Measurements from ENCODE around the gene AP3S2.
"Not testable (repeated sequence)": the region's sequence is repeated elsewhere in the genome, so short reads cannot be mapped to it uniquely, and the experiment has no call there.

AP3S2 gene

GRCh38 chr15:89863918-89864317 lies 29.9 kb downstream of the AP3S2 start:
- no peak for DNase-seq

GRCh38 chr15:89860891-89861290 lies 32.9 kb downstream of the AP3S2 start:
- peak; percentile 38 for DNase-seq

DNA sequence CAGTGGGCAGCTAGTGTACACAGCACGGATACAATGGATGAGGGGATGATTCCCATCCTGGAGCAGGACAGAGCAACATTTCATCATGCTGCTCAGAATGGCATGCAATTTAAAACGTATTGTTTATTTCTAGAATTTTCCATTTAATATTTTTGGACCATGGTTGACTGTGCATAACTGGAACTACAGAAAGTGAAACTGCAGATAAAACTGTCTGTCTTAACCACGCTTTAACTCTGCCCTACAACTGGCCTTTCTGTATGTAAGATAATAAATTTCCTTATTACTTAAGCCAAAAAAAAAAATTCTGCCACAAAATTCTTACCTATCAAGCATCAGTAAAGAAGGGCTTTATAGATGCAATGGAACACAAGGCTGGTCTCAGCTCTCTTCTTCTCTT lies 33.4 kb downstream of the AP3S2 start:
- no peak for DNase-seq

DNA sequence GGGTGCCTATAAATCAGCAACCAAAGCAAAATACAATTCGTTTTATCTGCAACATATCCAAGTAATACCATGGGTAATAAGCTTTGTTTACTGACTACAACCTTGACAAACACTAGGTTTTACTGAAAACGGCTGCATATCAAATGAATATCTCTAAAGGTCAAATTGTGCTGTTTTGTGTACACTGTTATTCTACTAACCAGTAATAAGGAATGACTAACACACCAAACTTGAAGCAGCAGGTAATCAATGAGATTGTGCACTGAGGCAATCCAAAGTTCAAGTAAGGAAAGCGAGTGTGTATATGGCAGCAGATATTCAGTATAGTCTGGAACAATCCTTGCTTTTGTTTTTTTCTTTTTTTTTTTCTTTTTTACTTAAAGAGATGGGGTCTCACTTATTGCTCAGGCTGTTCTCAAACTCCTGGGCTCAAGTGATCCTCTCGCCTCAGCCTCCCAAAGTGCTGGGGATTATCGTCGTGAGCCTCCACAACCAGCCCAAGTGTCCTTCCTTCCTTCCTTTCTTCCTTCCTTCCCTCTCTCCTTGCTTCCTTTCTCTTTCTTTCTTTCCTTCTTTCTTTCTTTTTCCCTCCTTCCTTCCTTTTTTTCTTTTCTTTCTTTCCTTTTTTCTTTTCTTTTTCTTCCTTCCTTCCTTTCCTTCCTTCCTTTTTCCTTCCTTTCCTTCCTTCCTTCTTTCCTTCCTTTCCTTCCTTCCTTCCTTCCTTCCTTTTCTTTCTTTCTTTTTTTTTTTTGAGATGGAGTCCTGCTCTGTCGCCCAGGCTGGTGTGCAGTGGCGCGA lies 34.9 kb downstream of the AP3S2 start:
- no peak for DNase-seq

DNA sequence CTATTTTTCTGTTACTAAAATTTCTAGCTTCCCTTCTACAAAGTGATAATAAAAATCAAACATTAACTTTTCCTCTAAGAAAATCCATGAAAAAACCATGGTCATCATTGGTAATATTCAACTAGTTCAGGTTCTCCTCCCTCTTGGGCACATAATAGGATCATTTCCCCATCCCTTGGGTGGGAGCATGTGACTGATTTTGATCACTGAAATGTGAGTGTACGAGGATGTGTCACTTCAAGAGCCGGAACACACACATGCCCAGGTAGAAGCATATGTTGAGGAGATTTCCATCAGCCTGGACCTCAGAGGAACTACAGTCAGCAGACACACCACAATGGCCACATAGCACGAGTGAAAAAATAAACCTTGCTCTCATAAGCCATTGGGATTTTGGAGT lies 36.1 kb downstream of the AP3S2 start:
- no peak for DNase-seq

- DNase-seq, result no peak
These were observed 37.8 kb downstream of the AP3S2 start for GRCh38 chr15:89855948-89856347.

- not testable (repeated sequence) for DNase-seq
These were observed 38.9 kb downstream of the AP3S2 start for GRCh38 chr15:89854863-89855262.

GRCh38 chr15:89852342-89852995 lies 41.3 kb downstream of the AP3S2 start:
- no peak for DNase-seq

DNA sequence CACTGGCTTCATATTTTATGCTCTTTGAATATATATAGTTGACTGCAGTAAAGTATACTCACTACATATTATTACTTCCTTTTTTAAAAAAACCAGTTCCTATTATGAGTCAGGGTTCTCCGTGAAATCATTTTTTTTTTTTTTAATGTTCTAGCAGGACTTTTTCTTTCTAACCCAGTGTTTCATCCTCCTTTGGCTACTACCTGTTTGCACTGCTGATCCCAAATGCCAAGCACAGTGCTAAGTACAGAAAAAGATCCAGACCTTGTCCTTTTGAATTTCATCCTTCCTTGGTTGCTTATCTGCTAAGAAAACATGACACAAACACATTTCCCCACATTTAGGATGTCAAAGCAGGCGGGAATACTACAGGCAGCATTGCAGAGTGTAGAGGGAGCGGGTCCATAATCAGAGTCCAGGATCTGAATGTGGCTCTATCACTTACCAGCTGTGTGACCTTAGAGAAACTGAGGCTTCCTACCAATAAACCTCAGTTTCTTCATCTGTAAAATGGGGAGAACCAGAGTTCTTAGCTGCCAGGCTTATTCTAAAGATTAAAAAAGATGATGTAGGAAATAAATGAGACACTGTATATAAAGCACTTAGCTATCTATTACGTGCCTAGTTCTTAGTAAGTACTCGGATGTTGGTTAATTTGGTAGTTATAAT lies 42.0 kb downstream of the AP3S2 start:
- DNase-seq, result no peak

DNA sequence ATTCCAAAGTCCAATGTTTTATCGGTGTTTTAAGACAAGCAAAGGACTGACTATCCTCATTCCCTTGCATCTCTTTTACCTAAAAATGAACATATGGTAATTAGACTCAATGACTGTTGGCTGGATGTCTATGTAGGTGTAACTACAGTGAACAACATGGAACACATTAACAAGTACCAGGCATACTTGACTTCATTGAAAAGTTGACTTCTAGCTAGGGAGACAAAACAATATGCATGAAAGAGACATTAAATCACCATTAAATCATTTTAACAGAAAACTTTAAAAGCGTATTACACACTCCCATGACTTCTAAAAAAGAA lies 44.9 kb downstream of the AP3S2 start:
- DNase-seq, result no peak

DNA sequence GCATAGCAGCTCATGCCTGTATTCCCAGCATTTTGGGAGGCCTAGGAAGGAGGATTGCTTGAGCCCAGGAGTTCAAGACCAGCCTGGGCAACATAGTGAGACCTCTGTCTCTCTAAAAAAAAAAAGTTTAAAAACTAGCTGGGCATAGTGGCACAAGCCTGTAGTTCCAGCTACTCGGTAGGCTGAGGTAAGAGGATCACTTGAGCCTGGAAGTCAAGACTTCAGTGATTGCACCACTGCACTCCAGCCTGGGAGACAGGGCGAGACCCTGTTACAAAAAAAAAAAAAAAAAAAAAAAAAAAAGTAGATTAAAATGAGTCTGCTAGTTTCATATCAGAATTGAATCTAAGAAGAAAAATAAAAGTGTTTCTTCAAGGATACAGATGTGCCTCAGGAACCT lies 46.7 kb downstream of the AP3S2 start:
- DNase-seq, result no peak

DNA sequence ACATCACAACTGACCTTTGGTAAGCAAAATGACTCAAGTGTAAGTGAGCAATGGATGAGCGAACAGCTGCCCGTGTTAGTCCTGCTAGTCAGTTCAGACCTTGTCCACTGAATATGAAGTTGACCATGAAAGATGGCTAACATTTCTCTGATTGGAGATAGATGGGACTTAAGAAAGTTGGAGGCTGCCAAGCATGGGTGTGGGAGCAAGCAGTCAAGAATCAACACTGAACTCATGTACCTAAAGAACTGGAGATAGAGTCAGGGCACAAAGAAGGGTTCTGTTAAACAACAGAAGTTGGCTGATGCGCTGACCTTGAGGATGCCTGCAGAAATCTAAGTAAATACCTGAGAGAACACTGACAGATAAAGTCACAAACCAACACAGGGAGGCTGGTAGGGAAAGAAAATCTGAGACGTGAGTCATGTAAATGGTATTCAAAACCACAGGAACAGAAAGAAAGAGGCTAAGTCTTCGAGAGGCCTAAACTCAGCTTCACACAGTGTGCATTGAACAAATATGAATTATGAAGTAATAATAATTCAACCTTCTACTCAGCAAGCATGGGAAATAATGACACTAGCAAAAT lies 48.4 kb downstream of the AP3S2 start:
- DNase-seq, result no peak

DNA sequence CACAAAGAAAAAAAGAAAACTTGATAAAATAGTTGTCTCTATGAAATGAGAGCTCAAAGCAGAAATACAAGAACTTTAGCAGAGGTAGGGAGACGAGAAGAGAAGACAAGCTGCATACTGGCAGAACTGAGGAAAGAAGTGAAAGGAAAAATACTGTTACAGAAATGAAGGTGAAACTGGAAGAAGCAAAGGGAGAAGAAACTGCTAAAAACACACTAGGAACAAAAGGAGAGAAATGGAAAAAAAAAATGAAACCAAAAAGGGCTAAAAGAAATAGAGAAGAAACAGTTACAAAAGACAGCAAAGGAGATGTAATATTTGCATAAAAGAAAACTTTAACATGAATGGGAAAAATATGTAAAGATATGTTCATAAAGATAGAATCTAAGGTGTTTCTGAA lies 51.8 kb downstream of the AP3S2 start:
- DNase-seq, result no peak

DNA sequence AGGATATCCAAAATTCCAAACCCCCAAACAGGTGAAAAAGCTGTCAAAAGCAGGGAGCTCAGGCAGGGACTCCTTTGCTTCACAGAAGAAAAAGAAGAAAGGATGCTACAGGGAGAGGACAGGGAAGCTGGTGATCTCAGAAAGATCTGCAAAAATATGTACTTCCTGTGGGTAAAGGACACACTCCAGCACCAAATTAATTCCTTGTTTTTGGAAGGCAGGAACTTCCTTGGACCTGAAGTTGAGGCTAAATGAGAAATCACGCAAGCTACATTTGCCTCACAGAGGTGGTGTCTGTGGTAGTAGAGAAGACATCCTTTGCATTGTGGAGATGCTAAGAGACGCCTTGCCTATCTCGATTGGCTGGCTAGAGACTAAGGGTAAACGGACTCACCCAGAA lies 52.5 kb downstream of the AP3S2 start:
- DNase-seq, result no peak

DNA sequence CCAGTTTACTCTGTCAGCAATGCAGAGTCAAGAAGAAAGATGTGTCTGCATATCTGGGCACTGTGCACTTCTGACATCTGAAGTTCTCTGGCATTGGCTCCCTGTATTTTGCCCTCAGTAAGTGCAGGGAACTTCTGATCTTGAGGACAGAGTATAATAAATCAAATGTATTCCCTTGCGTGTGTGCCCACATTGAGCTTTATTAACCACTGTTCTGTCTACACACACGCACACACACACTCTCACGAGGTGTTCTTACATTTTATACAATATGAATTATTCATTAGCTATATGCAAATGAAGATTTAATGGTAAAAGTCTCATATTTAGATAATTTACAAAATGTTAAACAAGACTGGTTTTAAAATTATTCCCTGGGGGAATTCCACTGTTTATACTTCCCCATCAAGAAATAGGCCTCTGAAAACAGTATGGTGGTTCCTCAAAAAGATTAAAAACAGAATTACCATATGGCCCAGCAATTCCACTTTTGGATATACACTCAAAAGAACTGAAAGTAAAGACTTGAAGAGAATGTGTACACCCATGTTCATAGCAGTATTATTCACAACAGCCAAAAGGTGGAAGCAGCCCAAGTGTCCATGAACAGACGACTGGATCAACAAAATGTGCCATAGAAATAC lies 54.5 kb downstream of the AP3S2 start:
- no peak for DNase-seq

- DNase-seq, result no peak
These were observed 56.0 kb downstream of the AP3S2 start for GRCh38 chr15:89837830-89838178.

DNA sequence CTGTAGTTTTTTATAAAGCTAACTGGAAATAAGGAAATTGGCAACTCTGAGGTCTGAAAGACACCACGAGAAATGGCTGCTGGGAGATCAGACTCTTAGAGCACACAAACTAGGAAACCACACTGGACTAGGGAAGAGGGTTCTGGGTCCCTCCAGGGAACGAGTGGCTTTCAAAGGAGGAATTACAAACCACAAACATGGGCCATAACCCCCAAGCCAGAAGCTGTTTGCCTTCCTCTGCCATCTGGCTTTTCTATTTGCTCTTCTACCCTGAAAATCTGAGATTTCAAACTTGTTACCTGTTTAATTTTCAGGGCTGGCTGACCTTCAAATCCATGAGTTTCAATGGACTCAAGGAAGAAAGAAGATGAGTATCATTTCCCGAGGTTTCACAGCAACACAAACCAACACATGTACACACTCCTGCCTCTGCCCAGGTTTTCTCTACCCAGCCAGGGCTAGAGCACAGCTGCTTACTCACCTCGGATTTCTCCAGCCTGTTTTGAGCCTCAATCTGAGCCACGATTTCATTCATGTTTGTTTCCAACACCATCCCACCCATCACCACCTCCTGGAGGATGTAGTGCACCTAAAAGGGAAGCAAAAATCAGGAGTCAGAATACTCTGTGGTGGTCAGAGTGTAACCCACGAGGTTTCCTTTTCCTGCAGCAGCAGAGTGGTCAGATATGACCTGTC lies 56.5 kb downstream of the AP3S2 start:
- DNase-seq, result no peak

- no peak for DNase-seq
These were observed 57.3 kb downstream of the AP3S2 start for GRCh38 chr15:89836267-89837133.

DNA sequence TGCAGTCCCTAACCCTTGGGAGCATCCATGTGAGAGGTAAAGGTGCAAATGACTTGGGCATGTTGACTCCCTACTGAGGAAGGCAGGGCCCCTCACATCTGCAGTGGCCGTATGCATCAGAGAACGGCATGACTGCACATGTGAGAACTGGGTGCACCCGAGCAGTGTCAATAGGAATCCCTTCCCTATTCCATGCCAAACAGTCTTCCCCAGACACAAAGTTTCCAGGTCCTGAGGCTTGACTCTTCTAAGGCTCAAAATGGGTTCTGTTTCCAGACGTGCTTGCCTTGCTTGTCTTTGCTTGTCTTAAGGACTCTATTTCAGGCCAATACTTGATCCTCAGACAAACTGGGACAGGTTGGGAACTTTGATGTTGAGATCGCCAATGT lies 58.6 kb downstream of the AP3S2 start:
- DNase-seq, result no peak

- DNase-seq, result not testable (repeated sequence)
These were observed 59.2 kb downstream of the AP3S2 start for GRCh38 chr15:89834465-89835175.

- DNase-seq, result no peak
These were observed 59.8 kb downstream of the AP3S2 start for GRCh38 chr15:89833966-89834365.
